Activated T-helper 2 cell treated with anti-CD3 and anti-CD28 coated beads, Interferon-gamma antibody, Interleukin-2, Interleukin-4, amounts not matched to agents 10 μg/mL and 5 μg/mL and 100 μg/mL, durations not matched to agents 14 hours and 24 hours and 36 hours (primary cell): ENCODE results near the gene MRPS15. TPM values are rescaled to one million over a fixed set of nuclear protein-coding genes. Genes with fewer than 3 reads are reported as not detected.
A peak's percentile ranks its signal among the peaks of the same experiment; 100 is the strongest.

Experiments used
- DNase-seq: peaks from one replicate; pipeline ENCODE4 v3.0.0; 2021; ENCODE audit warnings: low spot score
- H3K27ac Mint-ChIP-seq: one replicate; pipeline ENCODE4 v1.8.0; 2021; ENCODE audit warnings: mixed read lengths
- H3K27me3 Mint-ChIP-seq: one replicate; pipeline ENCODE4 v1.8.0; 2021; ENCODE audit warnings: low read depth, mixed read lengths
- H3K36me3 Mint-ChIP-seq: one replicate; pipeline ENCODE4 v1.8.0; 2021; ENCODE audit warnings: low read depth, mixed read lengths
- H3K4me1 Mint-ChIP-seq: one replicate; pipeline ENCODE4 v1.8.0; 2021; ENCODE audit warnings: low read depth, mixed read lengths
- H3K4me3 Mint-ChIP-seq: one replicate; pipeline ENCODE4 v1.8.0; 2021; ENCODE audit warnings: low read depth, mild to moderate bottlenecking, moderate library complexity, mixed read lengths
- H3K9me3 Mint-ChIP-seq: one replicate; pipeline ENCODE4 v1.8.0; 2021; ENCODE audit warnings: mixed read lengths
- intact Hi-C: fragments of 100-400 bp; cut with micrococcal nuclease; formaldehyde crosslinking; loops from one replicate; pipeline ENCODE4 v1.15.1; 2023
- total RNA-seq: library from RNA; stranded (reverse); gene quantifications from 2 replicates; pipeline ENCODE4 v1.2.3, GENCODE V29; 2022

Gene MRPS15
- total RNA-seq, 1 donor from 2014 or later = 117 TPM

GRCh38 chr1:36420836-36421317, 43.3 kb downstream of the MRPS15 start:
- H3K27me3 Mint-ChIP-seq = no peaks in the 10 kb centered on the region
- intact Hi-C loops = loop anchor here (1.0 to 10.0 kb wide), 6 partner anchors 22 to 320 kb away; partner anchors contain the start of genes MAP7D1 and STK40
- no peak overlapping the region for H3K4me3 Mint-ChIP-seq
- H3K9me3 Mint-ChIP-seq = no peaks in the 10 kb centered on the region
- peak overlapping the region; percentile 53 for H3K27ac Mint-ChIP-seq
- peak; percentile 82 for DNase-seq
- peaks cover 11% of the 10 kb centered on the region for H3K4me1 Mint-ChIP-seq
- H3K36me3 Mint-ChIP-seq = no peaks in the 10 kb centered on the region

DNA sequence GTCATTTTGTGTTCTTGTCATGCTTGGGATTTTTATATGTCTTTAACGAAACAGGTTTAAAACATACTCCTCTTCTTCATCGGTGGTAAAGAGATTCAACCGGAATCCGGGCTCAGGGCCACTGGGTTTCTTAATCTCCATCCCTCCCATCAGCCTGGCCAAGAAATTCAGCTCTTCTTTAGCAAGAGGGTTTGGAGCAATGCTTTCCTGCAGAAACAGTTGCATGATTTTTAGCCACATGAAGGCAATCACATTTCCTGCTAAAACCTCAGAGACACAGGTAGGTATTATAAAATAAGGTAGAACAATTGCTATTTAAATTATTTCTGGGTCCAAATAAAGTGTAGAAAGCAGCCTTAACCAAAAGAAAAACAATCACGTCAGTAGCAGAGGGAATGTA, 43.8 kb downstream of the MRPS15 start:
- no peaks in the 10 kb centered on the region for H3K9me3 Mint-ChIP-seq
- no peak overlapping the region for H3K4me3 Mint-ChIP-seq
- H3K36me3 Mint-ChIP-seq = no peaks in the 10 kb centered on the region
- no peak for DNase-seq
- no peaks in the 10 kb centered on the region for H3K27me3 Mint-ChIP-seq
- H3K4me1 Mint-ChIP-seq = peaks cover 8% of the 10 kb centered on the region
- H3K27ac Mint-ChIP-seq = peak overlapping the region; percentile 53
- intact Hi-C loops = loop anchor here (1.0 to 10.0 kb wide), 6 partner anchors 22 to 320 kb away; partner anchors contain the start of genes MAP7D1 and STK40

DNA sequence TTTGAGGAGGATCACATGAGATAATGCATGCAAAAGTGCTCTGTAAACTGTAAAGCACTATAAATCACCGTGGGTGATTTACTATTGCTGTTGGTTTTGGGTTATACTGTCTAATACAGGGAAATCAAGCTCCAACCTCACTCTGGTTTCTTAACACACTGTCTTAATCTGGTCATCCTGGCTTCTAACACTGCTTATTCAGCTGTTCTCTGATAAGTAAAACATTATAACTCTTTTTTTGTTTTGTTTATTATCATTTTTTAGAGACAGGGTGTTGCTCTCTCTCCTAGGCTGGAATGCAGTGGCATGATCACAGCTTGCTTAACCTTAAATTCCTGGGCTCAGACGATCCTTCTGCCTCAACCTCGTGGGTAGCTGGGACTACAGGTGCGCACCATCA, 44.6 kb downstream of the MRPS15 start:
- Mint-ChIP-seq H3K27ac (no peak overlapping the region), H3K27me3 (no peaks in the 10 kb centered on the region), H3K9me3 (no peaks in the 10 kb centered on the region), H3K4me3 (no peak overlapping the region), H3K36me3 (no peaks in the 10 kb centered on the region), H3K4me1 (peaks cover 8% of the 10 kb centered on the region)
- DNase-seq = no peak
- intact Hi-C loops = no loop called here

GRCh38 chr1:36419140-36419539, 45.0 kb downstream of the MRPS15 start:
- no peaks in the 10 kb centered on the region for H3K9me3 Mint-ChIP-seq
- no peak overlapping the region for H3K4me3 Mint-ChIP-seq
- H3K27ac Mint-ChIP-seq = no peak overlapping the region
- H3K27me3 Mint-ChIP-seq = no peaks in the 10 kb centered on the region
- no peak for DNase-seq
- peaks cover 8% of the 10 kb centered on the region for H3K4me1 Mint-ChIP-seq
- intact Hi-C loops = no loop called here
- no peaks in the 10 kb centered on the region for H3K36me3 Mint-ChIP-seq

GRCh38 chr1:36417931-36418330, 46.3 kb downstream of the MRPS15 start:
- H3K4me1 Mint-ChIP-seq = peaks cover 8% of the 10 kb centered on the region
- no peaks in the 10 kb centered on the region for H3K27me3 Mint-ChIP-seq
- intact Hi-C loops = no loop called here
- H3K9me3 Mint-ChIP-seq = no peaks in the 10 kb centered on the region
- no peak overlapping the region for H3K27ac Mint-ChIP-seq
- H3K4me3 Mint-ChIP-seq = no peak overlapping the region
- DNase-seq = no peak
- H3K36me3 Mint-ChIP-seq = no peaks in the 10 kb centered on the region

DNA sequence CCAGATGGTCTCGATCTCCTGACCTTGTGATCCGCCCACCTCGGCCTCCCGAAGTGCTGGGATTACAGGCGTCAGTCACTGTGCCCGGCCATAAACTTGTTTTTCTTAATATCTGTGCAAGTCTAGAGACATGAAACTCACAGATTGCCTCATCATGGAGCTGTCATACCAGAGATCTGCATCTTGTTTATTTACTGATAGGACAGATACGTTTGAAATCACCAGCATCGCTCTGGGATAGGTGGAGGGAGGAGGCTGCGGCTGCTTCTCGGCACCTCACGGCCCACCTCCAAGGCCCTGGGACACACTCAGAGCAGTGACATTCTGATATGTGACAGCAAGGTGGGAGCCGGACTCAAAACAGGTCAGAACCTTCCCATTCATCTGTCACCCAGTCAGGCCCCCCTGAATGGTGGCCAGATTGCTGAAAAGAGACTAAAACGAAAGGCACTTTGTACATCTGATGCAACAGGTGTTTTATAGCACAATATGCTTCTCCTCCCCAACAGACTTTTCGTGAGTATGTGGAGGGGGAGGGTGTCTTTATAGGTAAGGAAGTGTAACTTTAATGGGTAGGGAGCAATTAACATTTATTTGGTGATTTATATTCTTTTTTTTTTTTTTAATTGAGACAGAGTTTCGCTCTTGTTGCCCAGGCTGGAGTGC, 48.4 kb downstream of the MRPS15 start:
- H3K27me3 Mint-ChIP-seq = no peaks in the 10 kb centered on the region
- peaks cover 4% of the 10 kb centered on the region for H3K36me3 Mint-ChIP-seq
- no peak overlapping the region for H3K27ac Mint-ChIP-seq
- no peak overlapping the region for H3K4me3 Mint-ChIP-seq
- peaks cover 5% of the 10 kb centered on the region for H3K9me3 Mint-ChIP-seq
- H3K4me1 Mint-ChIP-seq = peaks cover 16% of the 10 kb centered on the region
- DNase-seq = no peak
- intact Hi-C loops = no loop called here

DNA sequence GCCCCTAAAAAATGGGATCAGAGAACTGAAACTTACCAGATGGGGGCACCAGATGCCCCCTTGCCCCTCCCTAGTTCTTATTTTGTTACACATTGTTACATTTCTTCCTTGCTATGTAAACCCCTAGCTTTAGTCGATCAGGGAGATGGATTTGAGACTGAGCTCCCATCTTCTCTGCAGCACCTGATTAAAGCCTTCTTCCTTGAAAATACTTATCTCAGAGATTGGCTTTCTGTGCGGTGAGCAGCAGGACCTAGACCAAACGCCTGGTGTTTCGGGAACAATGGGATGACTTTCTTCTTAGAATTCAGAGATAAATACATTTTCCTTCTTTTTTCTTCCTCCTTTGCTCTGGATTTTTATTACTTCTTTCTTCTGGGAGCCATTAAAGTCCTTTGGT, 49.8 kb downstream of the MRPS15 start:
- intact Hi-C loops = no loop called here
- H3K4me1 Mint-ChIP-seq = peaks cover 12% of the 10 kb centered on the region
- H3K4me3 Mint-ChIP-seq = no peak overlapping the region
- H3K27me3 Mint-ChIP-seq = no peaks in the 10 kb centered on the region
- no peak overlapping the region for H3K27ac Mint-ChIP-seq
- peaks cover 4% of the 10 kb centered on the region for H3K36me3 Mint-ChIP-seq
- no peak for DNase-seq
- peaks cover 5% of the 10 kb centered on the region for H3K9me3 Mint-ChIP-seq

GRCh38 chr1:36411674-36412648, 52.2 kb downstream of the MRPS15 start:
- intact Hi-C loops = no loop called here
- Mint-ChIP-seq H3K9me3 (peaks cover 5% of the 10 kb centered on the region), H3K36me3 (peaks cover 4% of the 10 kb centered on the region), H3K27ac (peak overlapping the region; percentile 81), H3K27me3 (no peaks in the 10 kb centered on the region), H3K4me3 (no peak overlapping the region), H3K4me1 (peaks cover 12% of the 10 kb centered on the region)
- DNase-seq = peak; percentile 45

GRCh38 chr1:36408479-36408878, 55.7 kb downstream of the MRPS15 start:
- intact Hi-C loops = no loop called here
- no peak overlapping the region for H3K27ac Mint-ChIP-seq
- peaks cover 5% of the 10 kb centered on the region for H3K9me3 Mint-ChIP-seq
- peaks cover 15% of the 10 kb centered on the region for H3K4me1 Mint-ChIP-seq
- peaks cover 4% of the 10 kb centered on the region for H3K36me3 Mint-ChIP-seq
- H3K4me3 Mint-ChIP-seq = no peak overlapping the region
- no peak for DNase-seq
- no peaks in the 10 kb centered on the region for H3K27me3 Mint-ChIP-seq

GRCh38 chr1:36406440-36406839, 57.7 kb downstream of the MRPS15 start:
- no peak overlapping the region for H3K4me3 Mint-ChIP-seq
- peaks cover 2% of the 10 kb centered on the region for H3K36me3 Mint-ChIP-seq
- no peak for DNase-seq
- peaks cover 6% of the 10 kb centered on the region for H3K4me1 Mint-ChIP-seq
- peaks cover 2% of the 10 kb centered on the region for H3K9me3 Mint-ChIP-seq
- H3K27me3 Mint-ChIP-seq = no peaks in the 10 kb centered on the region
- no peak overlapping the region for H3K27ac Mint-ChIP-seq
- intact Hi-C loops = no loop called here

Other genes with a start within 250 kb of the MRPS15 start
- gene THRAP3, start 239.9 kb downstream of the MRPS15 start, total RNA-seq = 159 and 164 TPM in 2 replicates
- gene SH3D21, start 158.0 kb downstream of the MRPS15 start, total RNA-seq = 19.0 and 20.4 TPM in 2 replicates
- gene EVA1B, start 140.7 kb downstream of the MRPS15 start, total RNA-seq = 10.7 and 11.0 TPM in 2 replicates
- 41.3 and 42.4 TPM in 2 replicates for gene STK40, start 78.5 kb downstream of the MRPS15 start, total RNA-seq
- gene LSM10, start 66.5 kb downstream of the MRPS15 start, total RNA-seq = 48.4 and 55.3 TPM in 2 replicates
- 0.59 and 1.2 TPM in 2 replicates for gene OSCP1, start 13.9 kb downstream of the MRPS15 start, total RNA-seq
- 0.11 and 0.62 TPM in 2 replicates for gene CSF3R, start 18.5 kb upstream of the MRPS15 start, total RNA-seq